Measurements from ENCODE around the gene DCHS2.

The DCHS2 gene

GRCh38 chr4:154313004-154313585, 178.5 kb downstream of the DCHS2 start:
- H3K4me3 ChIP-seq (ENCODE audit: insufficient read depth in 1 of 2, low read depth in 1 of 2, low read length in 2 of 2): no peak overlapping the region
- H2BK15ac ChIP-seq (ENCODE audit: low read depth, poor library complexity, severe bottlenecking): no peak overlapping the region
- no peak overlapping the region for H3K18ac ChIP-seq (ENCODE audit: low read depth in 1 of 2, low read length in 2 of 2)
- no peak overlapping the region for H3K4me2 ChIP-seq (ENCODE audit: low read length, poor library complexity, severe bottlenecking)
- H4K91ac ChIP-seq (ENCODE audit: low read length): no peak overlapping the region
- H3K27ac ChIP-seq (ENCODE audit: low read length, poor library complexity, severe bottlenecking): no peak overlapping the region
- H3K9ac ChIP-seq (ENCODE audit: low read length): peak overlapping the region; percentile 17
- 55% methylated on average over 2 of the region's 5 CpGs for WGBS
- DNase-seq: no peak
- H3K4ac ChIP-seq (ENCODE audit: low read depth in 1 of 2, low read length in 2 of 2): no peak overlapping the region
- peaks cover 13% of the 10 kb centered on the region for H3K9me3 ChIP-seq (ENCODE audit: control insufficient read depth, low read length)
- H3K79me1 ChIP-seq (replicated peaks; ENCODE audit: low read length, poor library complexity, severe bottlenecking): no peaks in the 10 kb centered on the region
- H3K23ac ChIP-seq (ENCODE audit: low read length in 2 of 2): no peak overlapping the region
- H3K27me3 ChIP-seq (ENCODE audit: control insufficient read depth in 1 of 2, insufficient read depth in 1 of 2, low read length in 2 of 2): no peaks in the 10 kb centered on the region
- no peak overlapping the region for H4K8ac ChIP-seq (ENCODE audit: low read length)
- no peak overlapping the region for H2BK5ac ChIP-seq (ENCODE audit: low read depth, low read length, poor library complexity, severe bottlenecking)
- H2BK120ac ChIP-seq (ENCODE audit: low read depth, low read length): no peak overlapping the region
- H3K36me3 ChIP-seq (ENCODE audit: control insufficient read depth in 1 of 2, insufficient read depth in 2 of 2, low read depth in 1 of 2, low read length in 2 of 2): no peaks in the 10 kb centered on the region
- H3K14ac ChIP-seq (ENCODE audit: low read length in 2 of 2): no peak overlapping the region
- H2AK5ac ChIP-seq (ENCODE audit: low read length, severe bottlenecking): no peak overlapping the region
- H3K4me1 ChIP-seq (ENCODE audit: control insufficient read depth, insufficient read depth, low read depth, low read length): no peaks in the 10 kb centered on the region
- H2BK12ac ChIP-seq (ENCODE audit: low read length in 2 of 2): no peak overlapping the region
- H2AFZ ChIP-seq (ENCODE audit: low read depth, low read length): no peak overlapping the region

- H3K9ac ChIP-seq (ENCODE audit: low read length): no peak overlapping the region
- no peak overlapping the region for H3K4me3 ChIP-seq (ENCODE audit: insufficient read depth in 1 of 2, low read depth in 1 of 2, low read length in 2 of 2)
- H3K14ac ChIP-seq (ENCODE audit: low read length in 2 of 2): no peak overlapping the region
- H4K91ac ChIP-seq (ENCODE audit: low read length): no peak overlapping the region
- peaks cover 21% of the 10 kb centered on the region for H3K9me3 ChIP-seq (ENCODE audit: control insufficient read depth, low read length)
- no peak overlapping the region for H4K8ac ChIP-seq (ENCODE audit: low read length)
- H3K79me1 ChIP-seq (replicated peaks; ENCODE audit: low read length, poor library complexity, severe bottlenecking): no peaks in the 10 kb centered on the region
- DNase-seq: no peak
- H3K27ac ChIP-seq (ENCODE audit: low read length, poor library complexity, severe bottlenecking): no peak overlapping the region
- H2BK15ac ChIP-seq (ENCODE audit: low read depth, poor library complexity, severe bottlenecking): no peak overlapping the region
- H2BK5ac ChIP-seq (ENCODE audit: low read depth, low read length, poor library complexity, severe bottlenecking): no peak overlapping the region
- H3K18ac ChIP-seq (ENCODE audit: low read depth in 1 of 2, low read length in 2 of 2): no peak overlapping the region
- no peak overlapping the region for H3K4me2 ChIP-seq (ENCODE audit: low read length, poor library complexity, severe bottlenecking)
- no peaks in the 10 kb centered on the region for H3K36me3 ChIP-seq (ENCODE audit: control insufficient read depth in 1 of 2, insufficient read depth in 2 of 2, low read depth in 1 of 2, low read length in 2 of 2)
- H2AFZ ChIP-seq (ENCODE audit: low read depth, low read length): no peak overlapping the region
- WGBS: 97% methylated on average over 4 of the region's 7 CpGs
- no peak overlapping the region for H2BK120ac ChIP-seq (ENCODE audit: low read depth, low read length)
- no peak overlapping the region for H3K23ac ChIP-seq (ENCODE audit: low read length in 2 of 2)
- no peaks in the 10 kb centered on the region for H3K27me3 ChIP-seq (ENCODE audit: control insufficient read depth in 1 of 2, insufficient read depth in 1 of 2, low read length in 2 of 2)
- H3K4me1 ChIP-seq (ENCODE audit: control insufficient read depth, insufficient read depth, low read depth, low read length): no peaks in the 10 kb centered on the region
- no peak overlapping the region for H3K4ac ChIP-seq (ENCODE audit: low read depth in 1 of 2, low read length in 2 of 2)
- H2BK12ac ChIP-seq (ENCODE audit: low read length in 2 of 2): no peak overlapping the region
- H2AK5ac ChIP-seq (ENCODE audit: low read length, severe bottlenecking): no peak overlapping the region
Measured at GRCh38 chr4:154312246-154312645, 179.4 kb downstream of the DCHS2 start.

GRCh38 chr4:154310578-154310977, 181.0 kb downstream of the DCHS2 start:
- Histone ChIP-seq H3K9me3 (ENCODE audit: control insufficient read depth, low read length) (peaks cover 22% of the 10 kb centered on the region), H3K23ac (ENCODE audit: low read length in 2 of 2) (no peak overlapping the region), H2BK12ac (ENCODE audit: low read length in 2 of 2) (no peak overlapping the region), H2AFZ (ENCODE audit: low read depth, low read length) (no peak overlapping the region), H2BK15ac (ENCODE audit: low read depth, poor library complexity, severe bottlenecking) (no peak overlapping the region), H2AK5ac (ENCODE audit: low read length, severe bottlenecking) (no peak overlapping the region), H3K9ac (ENCODE audit: low read length) (no peak overlapping the region), H3K4me1 (ENCODE audit: control insufficient read depth, insufficient read depth, low read depth, low read length) (no peaks in the 10 kb centered on the region), H2BK5ac (ENCODE audit: low read depth, low read length, poor library complexity, severe bottlenecking) (no peak overlapping the region), H3K27ac (ENCODE audit: low read length, poor library complexity, severe bottlenecking) (no peak overlapping the region), H4K91ac (ENCODE audit: low read length) (no peak overlapping the region), H3K4me3 (ENCODE audit: insufficient read depth in 1 of 2, low read depth in 1 of 2, low read length in 2 of 2) (no peak overlapping the region), H3K79me1 (replicated peaks; ENCODE audit: low read length, poor library complexity, severe bottlenecking) (no peaks in the 10 kb centered on the region), H2BK120ac (ENCODE audit: low read depth, low read length) (no peak overlapping the region), H3K4me2 (ENCODE audit: low read length, poor library complexity, severe bottlenecking) (no peak overlapping the region), H3K27me3 (ENCODE audit: control insufficient read depth in 1 of 2, insufficient read depth in 1 of 2, low read length in 2 of 2) (no peaks in the 10 kb centered on the region), H3K14ac (ENCODE audit: low read length in 2 of 2) (no peak overlapping the region), H3K36me3 (ENCODE audit: control insufficient read depth in 1 of 2, insufficient read depth in 2 of 2, low read depth in 1 of 2, low read length in 2 of 2) (no peaks in the 10 kb centered on the region), H3K18ac (ENCODE audit: low read depth in 1 of 2, low read length in 2 of 2) (no peak overlapping the region), H4K8ac (ENCODE audit: low read length) (no peak overlapping the region), H3K4ac (ENCODE audit: low read depth in 1 of 2, low read length in 2 of 2) (no peak overlapping the region)
- DNase-seq: no peak

GRCh38 chr4:154308207-154308606, 183.4 kb downstream of the DCHS2 start:
- Histone ChIP-seq H3K9me3 (ENCODE audit: control insufficient read depth, low read length) (peaks cover 22% of the 10 kb centered on the region), H2BK5ac (ENCODE audit: low read depth, low read length, poor library complexity, severe bottlenecking) (no peak overlapping the region), H4K91ac (ENCODE audit: low read length) (no peak overlapping the region), H3K14ac (ENCODE audit: low read length in 2 of 2) (no peak overlapping the region), H3K4me3 (ENCODE audit: insufficient read depth in 1 of 2, low read depth in 1 of 2, low read length in 2 of 2) (no peak overlapping the region), H3K4ac (ENCODE audit: low read depth in 1 of 2, low read length in 2 of 2) (no peak overlapping the region), H3K27ac (ENCODE audit: low read length, poor library complexity, severe bottlenecking) (no peak overlapping the region), H3K18ac (ENCODE audit: low read depth in 1 of 2, low read length in 2 of 2) (no peak overlapping the region), H3K36me3 (ENCODE audit: control insufficient read depth in 1 of 2, insufficient read depth in 2 of 2, low read depth in 1 of 2, low read length in 2 of 2) (no peaks in the 10 kb centered on the region), H3K4me1 (ENCODE audit: control insufficient read depth, insufficient read depth, low read depth, low read length) (no peaks in the 10 kb centered on the region), H3K79me1 (replicated peaks; ENCODE audit: low read length, poor library complexity, severe bottlenecking) (no peaks in the 10 kb centered on the region), H3K27me3 (ENCODE audit: control insufficient read depth in 1 of 2, insufficient read depth in 1 of 2, low read length in 2 of 2) (no peaks in the 10 kb centered on the region), H2BK12ac (ENCODE audit: low read length in 2 of 2) (no peak overlapping the region), H2AFZ (ENCODE audit: low read depth, low read length) (no peak overlapping the region), H2AK5ac (ENCODE audit: low read length, severe bottlenecking) (no peak overlapping the region), H4K8ac (ENCODE audit: low read length) (no peak overlapping the region), H3K4me2 (ENCODE audit: low read length, poor library complexity, severe bottlenecking) (no peak overlapping the region), H3K9ac (ENCODE audit: low read length) (no peak overlapping the region), H2BK120ac (ENCODE audit: low read depth, low read length) (no peak overlapping the region), H3K23ac (ENCODE audit: low read length in 2 of 2) (no peak overlapping the region), H2BK15ac (ENCODE audit: low read depth, poor library complexity, severe bottlenecking) (no peak overlapping the region)
- 100% methylated on average over 1 of the region's 1 CpG for WGBS
- DNase-seq: no peak

All from mesenchymal stem cell (in vitro differentiated cells and primary cell).